H9 (cell line): ENCODE data around the gene USP27X. TPM values are rescaled to one million over a fixed set of nuclear protein-coding genes. Genes with fewer than 3 reads are reported as not detected.

ENCODE experiments used
- DNase-seq: peaks from one replicate; pipeline ENCODE4 v3.0.0-alpha.2; 2017
- H2AFZ ChIP-seq: one replicate; pipeline ENCODE4 v1.6.1; 2013; ENCODE audit warnings: mild to moderate bottlenecking, low read length, control low read depth, moderate library complexity
- H2AK5ac ChIP-seq: 2 replicates; pipeline ENCODE4 v1.6.1; 2013; ENCODE audit warnings: low read length, control low read depth, mixed read lengths; ENCODE audit not compliant: insufficient read length
- H2BK120ac ChIP-seq: one replicate; pipeline ENCODE4 v1.6.1; 2013; ENCODE audit warnings: low read depth, mild to moderate bottlenecking, low read length, control low read depth, inconsistent platforms; ENCODE audit not compliant: poor library complexity, severe bottlenecking
- H2BK12ac ChIP-seq: 2 replicates; pipeline ENCODE4 v1.6.1; 2013; ENCODE audit warnings: low read length, control low read depth, mixed read lengths, low read depth; ENCODE audit not compliant: insufficient read length
- H2BK15ac ChIP-seq: 2 replicates; pipeline ENCODE4 v1.6.1; 2013; ENCODE audit warnings: low read depth, low read length, control low read depth
- H2BK20ac ChIP-seq: one replicate; pipeline ENCODE4 v1.6.1; 2013; ENCODE audit warnings: low read depth, mild to moderate bottlenecking, low read length, control low read depth, inconsistent platforms; ENCODE audit not compliant: poor library complexity, severe bottlenecking
- H2BK5ac ChIP-seq: 2 replicates; pipeline ENCODE4 v1.6.1; 2013; ENCODE audit warnings: low read length, control low read depth, mixed read lengths; ENCODE audit not compliant: insufficient read length
- H3K14ac ChIP-seq: 2 replicates; pipeline ENCODE4 v1.6.1; 2013; ENCODE audit warnings: low read length, control low read depth; ENCODE audit not compliant: insufficient read depth
- H3K18ac ChIP-seq: 2 replicates; pipeline ENCODE4 v1.6.1; 2013; ENCODE audit warnings: low read depth, mild to moderate bottlenecking, mixed read lengths, low read length, control low read depth; ENCODE audit not compliant: insufficient read length
- H3K23ac ChIP-seq: 2 replicates; pipeline ENCODE4 v1.6.1; 2013; ENCODE audit warnings: low read length, control low read depth, mixed read lengths, low read depth; ENCODE audit not compliant: insufficient read length
- H3K23me2 ChIP-seq: 2 replicates; pipeline ENCODE4 v1.6.1; 2013; ENCODE audit warnings: low read depth, mild to moderate bottlenecking, mixed read lengths, low read length, control low read depth; ENCODE audit not compliant: insufficient read length, poor library complexity, severe bottlenecking
- H3K27ac ChIP-seq: 2 replicates; pipeline ENCODE4 v1.5.1; 2013; ENCODE audit warnings: low read length, control low read depth, mixed read lengths, low read depth; ENCODE audit not compliant: insufficient read length
- H3K27me3 ChIP-seq: 2 replicates; pipeline ENCODE4 v1.6.1; 2013; ENCODE audit warnings: low read length, control low read depth, inconsistent platforms; ENCODE audit not compliant: insufficient read depth
- H3K4ac ChIP-seq: 2 replicates; pipeline ENCODE4 v1.6.1; 2013; ENCODE audit warnings: low read depth, mild to moderate bottlenecking, control low read depth, inconsistent platforms, low read length, moderate library complexity
- H3K4me1 ChIP-seq: 2 replicates; pipeline ENCODE4 v1.6.1; 2013; ENCODE audit warnings: low read length, control low read depth, inconsistent platforms; ENCODE audit not compliant: insufficient read depth
- H3K4me2 ChIP-seq: 2 replicates; pipeline ENCODE4 v1.6.1; 2013; ENCODE audit warnings: low read length, control low read depth, mixed read lengths; ENCODE audit not compliant: insufficient read length, insufficient read depth
- H3K56ac ChIP-seq: 2 replicates; pipeline ENCODE4 v1.6.1; 2013; ENCODE audit warnings: low read depth, mild to moderate bottlenecking, mixed read lengths, low read length, control low read depth; ENCODE audit not compliant: insufficient read length
- H3K79me1 ChIP-seq: 2 replicates; pipeline ENCODE4 v1.6.1; 2013; ENCODE audit warnings: low read depth, mild to moderate bottlenecking, moderate library complexity, low read length, control low read depth, inconsistent platforms; ENCODE audit not compliant: insufficient read depth, poor library complexity, severe bottlenecking
- H3K79me2 ChIP-seq: 2 replicates; pipeline ENCODE4 v1.6.1; 2013; ENCODE audit warnings: low read length, control low read depth, inconsistent platforms; ENCODE audit not compliant: insufficient read depth
- H3K9ac ChIP-seq: 2 replicates; pipeline ENCODE4 v1.6.1; 2013; ENCODE audit warnings: low read length, control low read depth, mixed read lengths; ENCODE audit not compliant: insufficient read length; ENCODE audit errors: extremely low read depth
- H3K9me3 ChIP-seq: one replicate; pipeline ENCODE4 v1.6.1; 2013; ENCODE audit warnings: low read depth, low read length, inconsistent platforms; ENCODE audit not compliant: control insufficient read depth
- H3T11ph ChIP-seq: one replicate; pipeline ENCODE4 v1.6.1; 2013; ENCODE audit warnings: mild to moderate bottlenecking, low read length, control low read depth, inconsistent platforms
- H4K20me1 ChIP-seq: one replicate; pipeline ENCODE4 v1.6.1; 2013; ENCODE audit not compliant: control insufficient read depth, insufficient read length, insufficient read depth
- H4K5ac ChIP-seq: 2 replicates; pipeline ENCODE4 v1.6.1; 2013; ENCODE audit warnings: low read depth, mild to moderate bottlenecking, mixed read lengths, low read length, control low read depth; ENCODE audit not compliant: insufficient read length
- H4K8ac ChIP-seq: replicated peaks from 2 replicates; pipeline ENCODE4 v1.6.1; 2013; ENCODE audit warnings: low read length, control low read depth, mixed read lengths, low read depth; ENCODE audit not compliant: insufficient read length
- H4K91ac ChIP-seq: 2 replicates; pipeline ENCODE4 v1.6.1; 2013; ENCODE audit warnings: low read depth, mild to moderate bottlenecking, moderate library complexity, mixed read lengths, low read length, control low read depth; ENCODE audit not compliant: insufficient read length
- H3K27ac Mint-ChIP-seq, 3 experiments: 2 replicates in 2 of 3; 3 replicates in 1 of 3; pipeline ENCODE4 v1.8.0; 2020 to 2021; ENCODE audit warnings: mixed read lengths in 3 of 3, mild to moderate bottlenecking in 1 of 3, moderate library complexity in 1 of 3
- H3K27me3 Mint-ChIP-seq: 2 replicates; pipeline ENCODE4 v1.8.0; 2021; ENCODE audit warnings: low read depth, mild to moderate bottlenecking, moderate library complexity, mixed read lengths
- H3K36me3 Mint-ChIP-seq, 3 experiments: 2 replicates in 2 of 3; 3 replicates in 1 of 3; pipeline ENCODE4 v1.8.0; 2020 to 2021; ENCODE audit warnings: low read depth in 3 of 3, mixed read lengths in 3 of 3; ENCODE audit not compliant: insufficient read depth in 1 of 3
- H3K4me1 Mint-ChIP-seq, 2 experiments: 2 replicates each; pipeline ENCODE4 v1.8.0; 2020; ENCODE audit warnings: mixed read lengths in 2 of 2
- H3K4me3 Mint-ChIP-seq, 2 experiments: 2 replicates in 1 of 2; 3 replicates in 1 of 2; pipeline ENCODE4 v1.8.0; 2020 to 2021; ENCODE audit warnings: mild to moderate bottlenecking in 2 of 2, mixed read lengths in 2 of 2, moderate library complexity in 1 of 2
- H3K9me3 Mint-ChIP-seq, 2 experiments: 2 replicates in 1 of 2; 3 replicates in 1 of 2; pipeline ENCODE4 v1.8.0; 2020; ENCODE audit warnings: mild to moderate bottlenecking in 2 of 2, mixed read lengths in 2 of 2, moderate library complexity in 1 of 2
- CTCF ChIP-seq: fragments of 200-600 bp; sonication (generic); conservative IDR thresholded peaks from 3 replicates; pipeline ENCODE4 v1.8.0; 2021; ENCODE audit warnings: antibody characterized with exemption, mild to moderate bottlenecking
- WGBS: extraction: QIAGEN DNeasy Blood & Tissue Kit; methylation state at CpG from one replicate; pipeline ENCODE4 v1.1.7; 2013; ENCODE audit warnings: missing lambda C conversion rate, low lambda C conversion rate, mixed read lengths; ENCODE audit not compliant: insufficient read length; ENCODE audit errors: extremely low coverage; 5-methylcytosine and 5-hydroxymethylcytosine counted together
- total RNA-seq: library from RNA; stranded (reverse); gene quantifications from 2 replicates; pipeline ENCODE4 v1.2.1, GENCODE V29; 2021

Gene USP27X
- total RNA-seq, 1 experiment from 2014 or later, result 5.7 TPM

DNA sequence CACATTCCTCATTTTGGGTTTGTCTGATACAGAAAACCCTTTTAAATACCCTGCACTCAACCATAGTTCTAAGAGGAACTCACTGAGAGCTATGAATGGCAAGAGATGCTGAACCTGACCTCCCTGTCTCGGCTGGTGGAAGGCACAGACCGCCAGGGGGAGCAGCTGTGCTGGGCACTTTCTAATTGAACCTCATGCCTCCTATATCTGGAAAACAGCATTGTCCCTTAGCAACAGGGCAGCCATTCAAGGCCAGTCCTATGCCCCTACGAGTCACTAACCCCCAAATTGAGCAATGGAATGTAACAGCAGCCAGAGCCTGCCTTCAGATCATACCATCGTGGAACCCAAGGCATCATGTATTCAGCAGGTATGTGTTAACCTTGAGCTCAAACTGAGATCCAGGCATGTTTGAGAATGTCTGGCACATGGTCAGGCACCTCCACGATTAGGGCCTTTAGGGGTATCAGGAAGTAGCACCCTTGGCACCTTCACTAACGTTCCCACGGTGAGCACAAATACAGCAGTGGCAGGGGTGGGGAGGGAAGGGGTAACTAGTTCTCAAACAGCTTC is 5.1 kb downstream of the USP27X start:
- Histone ChIP-seq H4K5ac (no peak overlapping the region), H3K23me2 (peaks cover 3% of the 10 kb centered on the region)

More for the DNA sequence above, 5.1 kb downstream of the USP27X start:
- Histone ChIP-seq H2AFZ (no peak overlapping the region), H3K27ac (no peak overlapping the region), H2AK5ac (no peak overlapping the region), H3K14ac (no peak overlapping the region), H3K27me3 (no peaks in the 10 kb centered on the region; the same call in 1 of the 2 replicates), H3K18ac (no peak overlapping the region), H3K56ac (no peak overlapping the region), H4K20me1 (no peaks in the 10 kb centered on the region), H3K4ac (no peak overlapping the region), H2BK15ac (no peak overlapping the region), H3T11ph (no peak overlapping the region), H3K9me3 (peaks cover 22% of the 10 kb centered on the region), H3K4me2 (no peak overlapping the region), H2BK120ac (no peak overlapping the region), H4K8ac (no peak overlapping the region), H3K79me2 (no peaks in the 10 kb centered on the region), H3K23ac (no peak overlapping the region), H2BK12ac (no peak overlapping the region), H3K4me1 (0 out of 2 replicates have a peak, but pooled peaks cover 3% of the 10 kb centered on the region), H3K79me1 (no peaks in the 10 kb centered on the region), H4K91ac (no peak overlapping the region), H2BK5ac (no peak overlapping the region), H3K9ac (no peak overlapping the region), H2BK20ac (no peak overlapping the region)
- Mint-ChIP-seq H3K9me3 (peaks cover 67 to 69% of the 10 kb centered on the region in 2 experiments), H3K4me3 (no peak overlapping the region), H3K27me3 (peaks cover 4% of the 10 kb centered on the region), H3K27ac (no peak overlapping the region), H3K36me3 (peaks cover 11 to 27% (median 15%) of the 10 kb centered on the region in 3 experiments), H3K4me1 (peaks cover 10% of the 10 kb centered on the region in 2 experiments)
- DNase-seq, result peak; percentile 73
- WGBS, result no CpG with 5 or more reads among the region's 7 CpGs
- peak; percentile 75 for TF ChIP-seq CTCF
